HG03025 (cell line): ENCODE measurements around the gene ADH1A.
"Not testable (repeated sequence)": the region's sequence is repeated elsewhere in the genome, so short reads cannot be mapped to it uniquely, and the experiment has no call there.

Source experiments
- ATAC-seq: cut with Tn5 transposase; IDR thresholded peaks from one replicate; pipeline ENCODE4 v1.9.1; 2021; ENCODE audit warnings: mild to moderate bottlenecking, moderate library complexity; ENCODE audit not compliant: unreplicated experiment, low FRiP score

The ADH1A gene

GRCh38 chr4:99282731-99283130 lies 8.1 kb downstream of the ADH1A start:
- no peak for ATAC-seq

GRCh38 chr4:99281261-99281660 lies 9.5 kb downstream of the ADH1A start:
- ATAC-seq: no peak

GRCh38 chr4:99276417-99276816 lies 14.4 kb downstream of the ADH1A start:
- ATAC-seq: no peak

GRCh38 chr4:99275885-99276284 lies 14.9 kb downstream of the ADH1A start:
- no peak for ATAC-seq

- ATAC-seq: no peak
Observed at GRCh38 chr4:99275050-99275449, 15.7 kb downstream of the ADH1A start.

GRCh38 chr4:99273704-99274103 lies 17.1 kb downstream of the ADH1A start:
- ATAC-seq: no peak

GRCh38 chr4:99264927-99265326 lies 25.9 kb downstream of the ADH1A start:
- no peak for ATAC-seq

GRCh38 chr4:99252746-99253145 lies 38.0 kb downstream of the ADH1A start:
- ATAC-seq: no peak

GRCh38 chr4:99248714-99249113 lies 42.1 kb downstream of the ADH1A start:
- ATAC-seq: no peak

GRCh38 chr4:99235955-99236354 lies 54.8 kb downstream of the ADH1A start:
- no peak for ATAC-seq

GRCh38 chr4:99234331-99235010 lies 56.3 kb downstream of the ADH1A start:
- ATAC-seq: no peak

- not testable (repeated sequence) for ATAC-seq
Observed at GRCh38 chr4:99233397-99233796, 57.4 kb downstream of the ADH1A start.

GRCh38 chr4:99228706-99229105 lies 62.1 kb downstream of the ADH1A start:
- not testable (repeated sequence) for ATAC-seq

GRCh38 chr4:99227646-99228045 lies 63.1 kb downstream of the ADH1A start:
- ATAC-seq: not testable (repeated sequence)
